WI38 (cell line): Measurements from ENCODE around the gene PSMB7.

Experiments
- H3K4me3 ChIP-seq: 2 replicates; pipeline ENCODE4 v1.5.1; 2011; ENCODE audit warnings: low read depth, mild to moderate bottlenecking, control low read depth, low read length
- TF ChIP-seq, protein P1 (sequence below): IDR thresholded peaks from 2 replicates; pipeline ENCODE4 v1.5.1; 2012; ENCODE audit warnings: low read depth, mild to moderate bottlenecking, control low read depth, low read length

Gene PSMB7

DNA sequence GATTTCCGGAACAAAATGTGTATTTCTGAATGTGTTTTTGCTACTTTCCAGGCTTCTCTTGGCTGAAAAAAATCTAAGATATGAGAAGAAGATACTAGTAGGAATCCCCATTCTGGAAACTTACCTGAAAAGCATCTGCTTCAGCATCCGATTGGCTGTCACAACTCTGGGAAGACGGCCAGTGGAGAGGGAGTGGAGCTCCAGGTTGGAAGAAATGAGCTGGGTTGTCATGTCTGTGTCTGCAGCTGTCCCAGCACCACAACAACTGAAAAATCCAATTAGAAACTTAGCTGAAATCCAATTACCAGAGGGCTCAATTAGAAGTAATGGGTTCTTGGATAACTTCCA is 3.0 kb downstream of the PSMB7 start:
- TF ChIP-seq, protein P1, sequence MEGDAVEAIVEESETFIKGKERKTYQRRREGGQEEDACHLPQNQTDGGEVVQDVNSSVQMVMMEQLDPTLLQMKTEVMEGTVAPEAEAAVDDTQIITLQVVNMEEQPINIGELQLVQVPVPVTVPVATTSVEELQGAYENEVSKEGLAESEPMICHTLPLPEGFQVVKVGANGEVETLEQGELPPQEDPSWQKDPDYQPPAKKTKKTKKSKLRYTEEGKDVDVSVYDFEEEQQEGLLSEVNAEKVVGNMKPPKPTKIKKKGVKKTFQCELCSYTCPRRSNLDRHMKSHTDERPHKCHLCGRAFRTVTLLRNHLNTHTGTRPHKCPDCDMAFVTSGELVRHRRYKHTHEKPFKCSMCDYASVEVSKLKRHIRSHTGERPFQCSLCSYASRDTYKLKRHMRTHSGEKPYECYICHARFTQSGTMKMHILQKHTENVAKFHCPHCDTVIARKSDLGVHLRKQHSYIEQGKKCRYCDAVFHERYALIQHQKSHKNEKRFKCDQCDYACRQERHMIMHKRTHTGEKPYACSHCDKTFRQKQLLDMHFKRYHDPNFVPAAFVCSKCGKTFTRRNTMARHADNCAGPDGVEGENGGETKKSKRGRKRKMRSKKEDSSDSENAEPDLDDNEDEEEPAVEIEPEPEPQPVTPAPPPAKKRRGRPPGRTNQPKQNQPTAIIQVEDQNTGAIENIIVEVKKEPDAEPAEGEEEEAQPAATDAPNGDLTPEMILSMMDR: no peak
- H3K4me3 ChIP-seq: no peak overlapping the region

DNA sequence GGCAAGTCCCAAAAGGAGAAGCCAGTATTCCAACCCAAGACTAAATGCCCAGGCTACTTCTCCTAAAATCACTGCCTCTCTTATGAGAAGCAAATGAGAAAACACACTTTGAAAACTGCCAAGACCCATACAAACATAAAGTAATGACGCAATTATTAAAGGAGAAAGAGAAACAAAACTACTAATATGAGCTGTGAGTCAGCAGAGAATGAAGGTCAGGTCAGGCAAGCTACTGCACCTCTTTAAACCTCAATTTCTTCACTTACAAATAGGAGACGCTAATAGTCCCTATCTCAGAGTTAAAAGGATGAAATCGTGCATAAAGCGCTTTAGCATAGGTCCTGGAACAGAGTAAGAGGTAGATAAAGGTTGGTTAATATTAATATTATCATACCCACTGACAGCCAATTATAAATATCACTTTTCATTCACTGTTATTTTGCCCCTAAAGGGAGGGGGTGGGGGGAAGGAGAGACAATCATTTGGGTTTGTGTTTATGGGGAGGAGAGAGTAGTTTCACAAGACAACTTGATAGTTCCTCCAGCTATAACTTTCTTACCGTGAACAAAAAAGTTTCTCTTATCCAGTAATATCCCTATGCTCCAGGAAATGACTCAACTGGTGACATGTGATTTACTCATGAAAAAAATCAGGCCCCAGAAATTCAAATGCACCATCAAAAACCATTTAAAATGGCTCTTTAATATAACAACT is 3.6 kb downstream of the PSMB7 start:
- H3K4me3 ChIP-seq: peak overlapping the region; percentile 34
- TF ChIP-seq, protein P1: no peak

DNA sequence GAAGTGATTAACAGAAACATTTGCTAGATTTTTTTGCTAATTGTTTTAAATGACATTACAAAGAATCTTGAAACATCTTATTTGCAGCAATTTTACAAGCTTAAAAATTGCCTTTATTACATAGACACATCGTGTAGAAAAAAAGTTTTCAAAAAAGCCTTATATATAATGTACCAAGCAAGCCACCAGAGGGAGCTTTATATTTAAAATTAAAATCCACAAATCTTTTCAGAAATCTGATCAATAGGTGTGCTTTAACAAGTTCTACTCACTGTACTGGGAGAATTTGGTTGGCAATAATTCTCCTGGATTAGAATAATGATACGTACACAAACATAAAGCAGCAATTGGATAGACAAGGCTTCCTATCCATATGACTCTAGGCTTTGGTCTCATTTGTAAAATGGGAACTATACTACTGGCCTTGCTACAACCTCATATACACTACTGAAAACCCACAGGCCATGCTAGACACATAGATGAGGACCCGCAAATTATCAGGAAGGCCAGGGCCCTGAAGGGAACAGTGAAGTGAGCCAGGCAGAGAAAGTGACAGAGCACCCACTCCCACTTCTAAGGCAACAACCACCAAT is 4.8 kb downstream of the PSMB7 start:
- no peak overlapping the region for H3K4me3 ChIP-seq
- TF ChIP-seq, protein P1: no peak

DNA sequence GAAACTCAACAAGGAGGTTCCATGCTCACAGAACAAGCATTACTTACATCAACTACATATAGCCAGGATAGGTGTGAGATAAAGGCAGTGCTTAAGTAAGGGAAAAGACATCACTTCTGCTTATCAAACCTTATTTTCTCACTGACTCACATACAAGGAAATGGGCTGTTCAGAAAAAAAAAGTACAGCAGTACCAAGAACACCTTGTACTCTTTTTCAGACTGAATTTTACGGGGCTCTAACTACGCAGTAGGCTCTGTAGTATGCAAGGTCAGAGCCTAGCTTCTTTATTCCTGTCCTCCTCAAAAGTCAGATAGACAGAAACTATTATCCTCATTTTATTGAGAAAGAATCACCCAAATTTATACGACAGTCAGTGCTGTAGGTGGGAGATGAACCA is 5.8 kb downstream of the PSMB7 start:
- TF ChIP-seq, protein P1: no peak
- no peak overlapping the region for H3K4me3 ChIP-seq

DNA sequence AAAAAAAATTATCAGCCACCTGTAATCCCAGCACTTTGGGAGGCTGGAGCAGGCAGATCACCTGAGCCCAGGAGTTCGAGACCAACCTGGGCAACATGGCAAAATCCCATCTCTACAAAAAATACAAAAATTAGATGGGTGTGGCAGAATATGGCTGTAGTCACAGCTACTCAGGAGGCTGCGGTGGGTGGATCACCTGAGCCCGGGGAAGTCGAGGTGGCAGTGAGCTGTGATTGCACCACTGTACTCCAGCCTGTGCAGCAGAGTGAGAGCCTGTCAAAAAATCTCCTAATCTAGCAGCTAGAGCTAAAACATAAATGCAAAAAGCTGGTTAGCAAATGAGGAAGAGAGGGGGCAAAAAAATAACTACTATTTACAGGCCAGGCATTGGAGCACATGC is 12.0 kb downstream of the PSMB7 start:
- TF ChIP-seq, protein P1: no peak
- no peak overlapping the region for H3K4me3 ChIP-seq

DNA sequence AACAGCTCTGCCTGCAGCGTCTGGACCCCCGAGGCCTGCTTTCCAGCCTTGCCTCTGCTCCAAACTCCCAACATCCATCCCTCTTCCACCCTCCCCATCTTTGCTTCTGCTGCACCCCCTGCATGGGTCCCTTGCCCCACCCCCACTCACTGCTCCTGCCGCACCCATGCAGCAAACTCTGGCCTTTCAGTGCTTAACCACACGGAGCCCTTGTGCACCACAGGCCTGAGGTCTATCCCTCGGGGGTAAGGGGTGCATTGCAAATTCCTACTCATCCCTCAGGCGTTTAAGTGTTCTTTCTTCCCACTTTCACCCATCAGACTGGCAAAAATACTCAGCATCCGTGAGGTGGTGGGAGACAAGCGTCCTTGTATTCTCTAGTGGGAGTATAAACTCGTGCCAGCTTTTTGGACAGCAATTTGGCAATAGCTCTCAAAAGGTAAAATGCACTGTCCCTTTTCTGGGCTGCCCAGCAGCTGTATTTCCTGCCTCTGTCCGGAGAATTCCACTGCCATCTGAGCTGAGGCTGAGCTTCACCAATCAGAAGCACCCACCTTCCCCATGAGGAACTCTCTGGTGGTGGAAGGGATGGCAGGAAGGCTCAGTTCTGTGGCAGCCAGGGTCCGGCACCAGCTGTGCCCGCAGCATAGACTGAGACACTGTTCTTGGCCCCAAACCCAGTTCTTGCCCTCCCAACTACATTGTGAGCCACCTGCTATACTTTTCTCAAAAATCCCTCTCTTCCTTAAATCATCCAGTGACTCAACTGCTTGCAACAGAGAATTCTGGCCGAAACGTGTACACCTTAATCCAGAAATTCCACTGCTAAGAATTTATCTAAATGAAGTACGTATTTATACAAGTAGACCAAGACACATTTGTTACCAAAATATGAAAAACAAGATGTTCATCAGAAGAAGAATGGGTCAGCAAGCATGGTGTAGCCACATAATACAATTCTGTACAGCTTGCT is 15.0 kb downstream of the PSMB7 start:
- TF ChIP-seq, protein P1: no peak
- no peak overlapping the region for H3K4me3 ChIP-seq
